Measurements from ENCODE around the gene ZBTB21. TPM values are rescaled to one million over a fixed set of nuclear protein-coding genes. Genes with fewer than 3 reads are reported as not detected.

Gene ZBTB21
- polyA plus RNA-seq, 1 of the 3 experiments (the other 2 are of a cell fraction): 2.9 TPM

DNA sequence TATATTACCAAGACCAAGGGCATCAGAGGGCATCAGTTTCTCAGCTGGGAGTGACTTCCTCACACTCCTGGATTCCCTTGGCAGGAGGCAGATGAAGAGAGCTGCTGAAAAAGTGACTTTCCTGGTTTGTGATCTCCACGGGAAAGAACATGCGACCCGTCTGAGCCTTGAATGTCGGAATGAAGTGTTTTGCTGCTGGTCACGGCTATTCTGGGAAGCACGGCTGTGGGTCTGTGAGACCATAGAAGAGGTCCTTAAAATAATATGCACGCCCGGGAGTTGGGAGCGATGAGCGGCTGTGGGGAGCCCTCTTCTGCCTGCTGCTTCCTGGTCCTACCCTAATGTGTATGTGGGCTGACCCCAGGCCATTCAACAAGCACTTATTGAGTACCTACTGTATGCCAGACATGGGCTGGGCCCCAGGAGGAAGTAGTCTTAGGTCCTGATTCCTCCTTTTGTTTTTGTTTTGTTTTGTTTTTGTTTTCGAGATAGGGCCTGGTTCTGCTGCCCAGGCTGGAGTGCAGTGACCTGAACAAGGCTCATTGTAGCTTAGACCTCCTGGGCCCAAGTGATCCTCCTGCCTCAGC lies 47.8 kb upstream of the ZBTB21 start:
- Histone ChIP-seq H3K79me2 (ENCODE audit: insufficient read depth) (no peaks in the 10 kb centered on the region), H3K4me2 (no peak overlapping the region), H3K9ac (no peak overlapping the region), H3K9me3 (no peaks in the 10 kb centered on the region), H2AFZ (ENCODE audit: low read depth) (no peak overlapping the region), H3F3A (replicated peaks; ENCODE audit: insufficient read depth) (no peaks in the 10 kb centered on the region), H3K9me2 (no peaks in the 10 kb centered on the region), H3K27ac (ENCODE audit: low read depth in 2 of 2, low read length in 1 of 2) (no peak overlapping the region), H3K4me1 (ENCODE audit: control insufficient read depth in 1 of 2, insufficient read depth in 2 of 2, low read depth in 1 of 2, low read length in 1 of 2) (no peaks in the 10 kb centered on the region), H3K36me3 (replicated peaks in 1 of 2; ENCODE audit: control insufficient read depth in 1 of 2, insufficient read depth in 2 of 2, low read length in 1 of 2) (no peaks in the 10 kb centered on the region), H3K27me3 (ENCODE audit: insufficient read depth) (peaks cover 20% of the 10 kb centered on the region), H3K4me3 (ENCODE audit: low read depth in 2 of 2, low read length in 1 of 2) (no peak overlapping the region), H4K20me1 (ENCODE audit: insufficient read depth) (no peaks in the 10 kb centered on the region)
- no peak for TF ChIP-seq YY1 (IDR thresholded peaks at IDR 0.05; ENCODE audit: low read depth)
- TF ChIP-seq, protein P1, sequence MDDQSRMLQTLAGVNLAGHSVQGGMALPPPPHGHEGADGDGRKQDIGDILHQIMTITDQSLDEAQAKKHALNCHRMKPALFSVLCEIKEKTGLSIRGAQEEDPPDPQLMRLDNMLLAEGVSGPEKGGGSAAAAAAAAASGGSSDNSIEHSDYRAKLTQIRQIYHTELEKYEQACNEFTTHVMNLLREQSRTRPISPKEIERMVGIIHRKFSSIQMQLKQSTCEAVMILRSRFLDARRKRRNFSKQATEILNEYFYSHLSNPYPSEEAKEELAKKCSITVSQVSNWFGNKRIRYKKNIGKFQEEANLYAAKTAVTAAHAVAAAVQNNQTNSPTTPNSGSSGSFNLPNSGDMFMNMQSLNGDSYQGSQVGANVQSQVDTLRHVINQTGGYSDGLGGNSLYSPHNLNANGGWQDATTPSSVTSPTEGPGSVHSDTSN (IDR thresholded peaks at IDR 0.05): no peak
- TF ChIP-seq, protein P2, sequence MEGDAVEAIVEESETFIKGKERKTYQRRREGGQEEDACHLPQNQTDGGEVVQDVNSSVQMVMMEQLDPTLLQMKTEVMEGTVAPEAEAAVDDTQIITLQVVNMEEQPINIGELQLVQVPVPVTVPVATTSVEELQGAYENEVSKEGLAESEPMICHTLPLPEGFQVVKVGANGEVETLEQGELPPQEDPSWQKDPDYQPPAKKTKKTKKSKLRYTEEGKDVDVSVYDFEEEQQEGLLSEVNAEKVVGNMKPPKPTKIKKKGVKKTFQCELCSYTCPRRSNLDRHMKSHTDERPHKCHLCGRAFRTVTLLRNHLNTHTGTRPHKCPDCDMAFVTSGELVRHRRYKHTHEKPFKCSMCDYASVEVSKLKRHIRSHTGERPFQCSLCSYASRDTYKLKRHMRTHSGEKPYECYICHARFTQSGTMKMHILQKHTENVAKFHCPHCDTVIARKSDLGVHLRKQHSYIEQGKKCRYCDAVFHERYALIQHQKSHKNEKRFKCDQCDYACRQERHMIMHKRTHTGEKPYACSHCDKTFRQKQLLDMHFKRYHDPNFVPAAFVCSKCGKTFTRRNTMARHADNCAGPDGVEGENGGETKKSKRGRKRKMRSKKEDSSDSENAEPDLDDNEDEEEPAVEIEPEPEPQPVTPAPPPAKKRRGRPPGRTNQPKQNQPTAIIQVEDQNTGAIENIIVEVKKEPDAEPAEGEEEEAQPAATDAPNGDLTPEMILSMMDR (IDR thresholded peaks at IDR 0.05): no peak
- no peak for TF ChIP-seq ELF1 (IDR thresholded peaks at IDR 0.05)
- ChIA-PET CTCF (interaction anchor here (0.7 kb wide), 1 partner anchor 871 kb away, joined by 3 read pairs; no protein-coding TSS in a partner anchor), POLR2A (no interaction called here)
- WGBS (ENCODE audit: low lambda C conversion rate): 66% methylated on average over 11 of the region's 11 CpGs
- no peak for DNase-seq

DNA sequence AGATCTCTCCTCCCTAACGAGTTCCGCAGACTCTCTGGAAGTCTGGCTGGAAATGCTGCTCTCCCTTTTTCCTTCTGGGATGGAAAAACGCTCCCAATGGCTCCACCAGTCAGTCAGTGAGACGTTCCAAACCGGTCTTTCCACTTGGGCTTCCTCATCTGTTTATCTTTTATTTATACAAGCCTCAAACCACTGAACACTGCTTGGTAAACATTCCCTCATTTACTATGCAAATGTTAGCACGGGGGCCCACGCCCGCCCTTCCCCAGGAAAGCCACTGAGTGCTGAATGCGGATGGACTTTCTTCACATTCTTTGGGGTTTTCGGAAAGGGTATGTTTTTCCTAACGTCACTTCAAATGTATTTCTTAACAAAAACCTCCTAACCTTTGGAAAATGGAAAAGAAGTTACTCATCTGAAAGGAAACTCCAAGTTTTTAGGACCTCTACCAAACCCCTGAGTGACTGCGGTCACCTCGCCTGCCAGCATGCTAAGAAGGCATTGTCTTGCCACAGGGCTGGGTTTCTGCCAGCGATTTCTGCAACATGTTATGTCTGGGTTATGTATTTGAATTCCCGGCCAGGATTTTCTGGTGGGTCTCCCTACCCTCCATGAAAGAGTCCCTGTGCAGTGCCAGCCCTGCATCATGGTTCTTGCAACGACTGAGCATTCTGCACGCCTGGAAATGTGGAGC lies 47.0 kb upstream of the ZBTB21 start:
- Histone ChIP-seq H3K79me2 (ENCODE audit: insufficient read depth) (no peaks in the 10 kb centered on the region), H4K20me1 (ENCODE audit: insufficient read depth) (no peaks in the 10 kb centered on the region), H2AFZ (ENCODE audit: low read depth) (no peak overlapping the region), H3K9me2 (no peaks in the 10 kb centered on the region), H3K27ac (ENCODE audit: low read depth in 2 of 2, low read length in 1 of 2) (no peak overlapping the region), H3K9ac (no peak overlapping the region), H3K4me2 (no peak overlapping the region), H3K4me1 (ENCODE audit: control insufficient read depth in 1 of 2, insufficient read depth in 2 of 2, low read depth in 1 of 2, low read length in 1 of 2) (no peaks in the 10 kb centered on the region), H3K4me3 (ENCODE audit: low read depth in 2 of 2, low read length in 1 of 2) (no peak overlapping the region), H3F3A (replicated peaks; ENCODE audit: insufficient read depth) (no peaks in the 10 kb centered on the region), H3K27me3 (ENCODE audit: insufficient read depth) (peaks cover 21% of the 10 kb centered on the region), H3K36me3 (replicated peaks in 1 of 2; ENCODE audit: control insufficient read depth in 1 of 2, insufficient read depth in 2 of 2, low read length in 1 of 2) (no peaks in the 10 kb centered on the region), H3K9me3 (no peaks in the 10 kb centered on the region)
- ChIA-PET POLR2A (no interaction called here), CTCF (no interaction called here)
- WGBS (ENCODE audit: low lambda C conversion rate): 62% methylated on average over 16 of the region's 17 CpGs
- no peak for TF ChIP-seq FOXM1 (IDR thresholded peaks at IDR 0.05; ENCODE audit: low read depth)
- no peak for TF ChIP-seq FOSL2 (IDR thresholded peaks at IDR 0.05; ENCODE audit: borderline replicate concordance, low read depth)
- TF ChIP-seq TCF12 (IDR thresholded peaks at IDR 0.05): no peak
- DNase-seq: no peak

DNA sequence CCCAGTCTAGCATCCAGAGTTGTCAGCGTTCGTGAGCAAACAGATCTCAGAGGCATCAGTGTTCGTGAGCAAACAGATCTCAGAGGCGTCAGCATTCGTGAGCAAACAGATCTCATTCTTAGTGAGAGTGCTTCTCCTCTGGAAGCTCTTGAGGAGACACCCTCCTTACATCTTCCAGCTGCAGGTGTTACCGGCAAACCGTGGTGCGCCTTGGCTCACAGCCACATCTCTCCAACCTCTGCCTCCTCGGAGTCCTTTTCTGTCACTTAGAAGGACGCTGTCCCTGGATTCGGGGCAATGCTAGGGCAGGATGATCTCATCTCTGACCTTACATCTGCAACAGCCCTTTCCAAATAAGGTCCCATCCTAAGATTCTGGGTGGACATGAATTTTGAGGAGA lies 46.3 kb upstream of the ZBTB21 start:
- Histone ChIP-seq H3K9ac (no peak overlapping the region), H3K27ac (ENCODE audit: low read depth in 2 of 2, low read length in 1 of 2) (no peak overlapping the region), H3K4me2 (no peak overlapping the region), H3F3A (replicated peaks; ENCODE audit: insufficient read depth) (no peaks in the 10 kb centered on the region), H3K79me2 (ENCODE audit: insufficient read depth) (no peaks in the 10 kb centered on the region), H3K36me3 (replicated peaks in 1 of 2; ENCODE audit: control insufficient read depth in 1 of 2, insufficient read depth in 2 of 2, low read length in 1 of 2) (no peaks in the 10 kb centered on the region), H3K27me3 (ENCODE audit: insufficient read depth) (peaks cover 21% of the 10 kb centered on the region), H3K9me2 (no peaks in the 10 kb centered on the region), H3K9me3 (no peaks in the 10 kb centered on the region), H3K4me1 (ENCODE audit: control insufficient read depth in 1 of 2, insufficient read depth in 2 of 2, low read depth in 1 of 2, low read length in 1 of 2) (no peaks in the 10 kb centered on the region), H2AFZ (ENCODE audit: low read depth) (no peak overlapping the region), H3K4me3 (ENCODE audit: low read depth in 2 of 2, low read length in 1 of 2) (no peak overlapping the region), H4K20me1 (ENCODE audit: insufficient read depth) (no peaks in the 10 kb centered on the region)
- DNase-seq: no peak
- POLR2A ChIA-PET: no interaction called here
- 78% methylated on average over 10 of the region's 11 CpGs for WGBS (ENCODE audit: low lambda C conversion rate)
- TF ChIP-seq RCOR1 (IDR thresholded peaks at IDR 0.05; ENCODE audit: low read length) (no peak), SIN3A (IDR thresholded peaks at IDR 0.05; ENCODE audit: borderline replicate concordance, low read depth, low read length) (no peak), RXRA (IDR thresholded peaks at IDR 0.05; ENCODE audit: borderline replicate concordance, low read depth) (no peak), POLR2AphosphoS5 (IDR thresholded peaks at IDR 0.05; ENCODE audit: low read depth, low read length) (no peak), CHD2 (IDR thresholded peaks at IDR 0.05; ENCODE audit: low read length, partially characterized antibody) (no peak), ELF1 (IDR thresholded peaks at IDR 0.05) (no peak)
- TF ChIP-seq, protein P3, sequence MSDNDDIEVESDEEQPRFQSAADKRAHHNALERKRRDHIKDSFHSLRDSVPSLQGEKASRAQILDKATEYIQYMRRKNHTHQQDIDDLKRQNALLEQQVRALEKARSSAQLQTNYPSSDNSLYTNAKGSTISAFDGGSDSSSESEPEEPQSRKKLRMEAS (IDR thresholded peaks at IDR 0.05; ENCODE audit: low read depth): no peak
- TF ChIP-seq, protein P4, sequence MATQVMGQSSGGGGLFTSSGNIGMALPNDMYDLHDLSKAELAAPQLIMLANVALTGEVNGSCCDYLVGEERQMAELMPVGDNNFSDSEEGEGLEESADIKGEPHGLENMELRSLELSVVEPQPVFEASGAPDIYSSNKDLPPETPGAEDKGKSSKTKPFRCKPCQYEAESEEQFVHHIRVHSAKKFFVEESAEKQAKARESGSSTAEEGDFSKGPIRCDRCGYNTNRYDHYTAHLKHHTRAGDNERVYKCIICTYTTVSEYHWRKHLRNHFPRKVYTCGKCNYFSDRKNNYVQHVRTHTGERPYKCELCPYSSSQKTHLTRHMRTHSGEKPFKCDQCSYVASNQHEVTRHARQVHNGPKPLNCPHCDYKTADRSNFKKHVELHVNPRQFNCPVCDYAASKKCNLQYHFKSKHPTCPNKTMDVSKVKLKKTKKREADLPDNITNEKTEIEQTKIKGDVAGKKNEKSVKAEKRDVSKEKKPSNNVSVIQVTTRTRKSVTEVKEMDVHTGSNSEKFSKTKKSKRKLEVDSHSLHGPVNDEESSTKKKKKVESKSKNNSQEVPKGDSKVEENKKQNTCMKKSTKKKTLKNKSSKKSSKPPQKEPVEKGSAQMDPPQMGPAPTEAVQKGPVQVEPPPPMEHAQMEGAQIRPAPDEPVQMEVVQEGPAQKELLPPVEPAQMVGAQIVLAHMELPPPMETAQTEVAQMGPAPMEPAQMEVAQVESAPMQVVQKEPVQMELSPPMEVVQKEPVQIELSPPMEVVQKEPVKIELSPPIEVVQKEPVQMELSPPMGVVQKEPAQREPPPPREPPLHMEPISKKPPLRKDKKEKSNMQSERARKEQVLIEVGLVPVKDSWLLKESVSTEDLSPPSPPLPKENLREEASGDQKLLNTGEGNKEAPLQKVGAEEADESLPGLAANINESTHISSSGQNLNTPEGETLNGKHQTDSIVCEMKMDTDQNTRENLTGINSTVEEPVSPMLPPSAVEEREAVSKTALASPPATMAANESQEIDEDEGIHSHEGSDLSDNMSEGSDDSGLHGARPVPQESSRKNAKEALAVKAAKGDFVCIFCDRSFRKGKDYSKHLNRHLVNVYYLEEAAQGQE (IDR thresholded peaks at IDR 0.05; ENCODE audit: low read depth, low read length): no peak
- CTCF ChIA-PET: no interaction called here
